T follicular helper cell (primary cell): Measurements from ENCODE around the gene BTBD6.
"Not testable (repeated sequence)": the region's sequence is repeated elsewhere in the genome, so short reads cannot be mapped to it uniquely, and the experiment has no call there.

Source experiments
- DNase-seq: peaks from one replicate; pipeline ENCODE4 v3.0.0-alpha.2; 2020; ENCODE audit warnings: low read depth

Gene BTBD6

DNA sequence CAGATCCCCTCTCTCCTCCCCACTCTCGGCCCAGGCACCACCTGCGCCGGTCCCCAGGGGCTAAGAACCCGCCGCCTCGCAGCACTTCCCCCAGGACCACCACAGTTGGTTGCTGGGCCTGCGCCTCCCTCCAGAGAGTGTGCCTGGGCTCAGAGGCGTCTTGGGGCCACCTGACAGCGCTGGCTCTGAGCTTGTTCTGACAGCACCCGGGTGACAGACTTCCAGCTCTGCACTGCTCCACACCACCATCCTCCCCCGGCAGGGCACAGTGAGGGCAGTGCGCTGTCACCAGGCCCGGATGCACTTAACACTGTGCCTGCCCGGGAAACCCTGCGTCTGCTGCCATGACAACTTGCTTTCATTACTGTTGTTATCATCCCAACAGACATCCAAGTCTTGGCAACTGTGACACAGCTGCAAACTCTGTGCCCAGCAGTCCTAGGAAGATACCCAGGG is 45.8 kb downstream of the BTBD6 start:
- peak; percentile 59 for DNase-seq

DNA sequence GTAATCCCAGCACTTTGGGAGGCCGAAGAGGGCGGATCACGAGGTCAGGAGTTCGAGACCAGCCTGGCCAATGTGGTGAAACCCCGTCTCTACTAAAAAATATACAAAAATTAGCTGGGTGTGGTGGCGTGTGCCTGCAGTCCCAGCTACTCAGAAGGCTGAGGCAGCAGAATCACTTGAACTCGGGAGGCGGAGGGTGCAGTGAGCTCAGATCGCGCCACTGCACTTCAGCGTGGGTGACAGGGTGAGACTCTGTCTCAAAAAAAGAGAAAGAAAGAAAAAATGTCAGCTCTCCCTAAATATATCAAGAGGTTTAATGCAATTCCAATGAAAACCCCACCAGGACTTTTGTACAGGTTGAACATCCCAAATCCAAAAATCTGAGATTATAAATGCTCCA is 49.0 kb downstream of the BTBD6 start:
- not testable (repeated sequence) for DNase-seq

DNA sequence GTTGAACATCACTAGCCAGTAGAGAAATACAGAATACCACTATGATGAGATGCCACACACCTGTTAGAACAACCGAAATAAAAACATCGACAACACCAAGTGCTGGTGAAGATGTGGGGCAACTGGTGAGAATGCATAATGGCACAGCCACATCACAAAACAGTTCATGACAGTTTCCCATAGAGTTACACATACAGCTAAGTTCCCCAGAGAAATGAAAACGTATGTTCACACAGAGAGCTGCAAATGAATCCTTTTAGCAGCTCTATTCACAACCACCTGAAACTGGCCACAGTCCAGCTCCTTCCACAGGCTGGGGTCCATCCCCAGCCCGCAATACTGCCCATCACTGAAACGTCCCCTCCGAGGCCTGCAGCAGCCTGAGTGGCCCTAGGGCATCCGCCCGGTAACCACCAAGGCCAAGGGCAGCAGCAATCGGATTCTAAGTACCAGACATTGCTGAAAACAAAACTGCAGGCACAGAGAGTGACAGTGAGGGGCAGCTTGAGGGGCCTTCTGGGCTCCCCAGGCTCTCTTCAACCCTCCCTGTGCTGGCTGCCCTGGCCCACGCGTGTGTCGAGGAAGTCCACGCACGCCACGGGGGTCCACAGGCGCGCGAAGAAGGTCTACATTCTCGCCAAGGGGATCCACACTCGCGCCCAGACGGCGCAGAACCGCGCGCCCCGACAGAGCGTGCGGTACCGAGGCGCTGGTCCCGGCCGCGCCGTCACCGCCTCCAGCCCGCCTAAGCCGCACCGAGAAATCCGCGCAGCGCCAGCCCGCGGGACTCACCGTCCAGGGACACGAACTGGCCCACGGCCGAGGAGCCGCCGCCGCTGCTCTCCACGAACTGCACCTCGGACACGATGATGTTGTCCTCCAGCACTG is 51.6 kb downstream of the BTBD6 start:
- DNase-seq = no peak
